Brain microvascular endothelial cell (primary cell): Measurements from ENCODE around the gene ANKRD55.

Source experiments
- DNase-seq: peaks from one replicate; pipeline ENCODE4 v3.0.0-alpha.2; 2020
- H3K27ac ChIP-seq: fragments of 250-450 bp; sonication (Bioruptor Pico); 2 replicates; pipeline ENCODE4 v1.5.1; 2020; ENCODE audit warnings: mild to moderate bottlenecking, moderate library complexity
- H3K27me3 ChIP-seq: fragments of 250-450 bp; sonication (Bioruptor Pico); replicated peaks from 2 replicates; pipeline ENCODE4 v1.5.1; 2020; ENCODE audit warnings: mild to moderate bottlenecking
- H3K36me3 ChIP-seq: fragments of 250-450 bp; sonication (Bioruptor Pico); replicated peaks from 2 replicates; pipeline ENCODE4 v1.5.1; 2020; ENCODE audit warnings: mild to moderate bottlenecking
- H3K4me3 ChIP-seq: 2 replicates; pipeline ENCODE4 v1.5.1; 2011; ENCODE audit warnings: low read depth, mild to moderate bottlenecking, control low read depth, low read length, moderate library complexity
- in situ Hi-C: cut with HindIII; loops from 2 replicates; pipeline ENCODE4 v1.10.0; 2017; ENCODE audit warnings: low sequenced_read_pairs, low pct_ligation_motif_present
- TF ChIP-seq, protein P1 (sequence below): IDR thresholded peaks from 2 replicates; pipeline ENCODE4 v1.5.1; 2011; ENCODE audit warnings: low read depth, mild to moderate bottlenecking, moderate library complexity, low read length, control low read depth, inconsistent platforms; ENCODE audit errors: missing control alignments

ANKRD55 gene

DNA sequence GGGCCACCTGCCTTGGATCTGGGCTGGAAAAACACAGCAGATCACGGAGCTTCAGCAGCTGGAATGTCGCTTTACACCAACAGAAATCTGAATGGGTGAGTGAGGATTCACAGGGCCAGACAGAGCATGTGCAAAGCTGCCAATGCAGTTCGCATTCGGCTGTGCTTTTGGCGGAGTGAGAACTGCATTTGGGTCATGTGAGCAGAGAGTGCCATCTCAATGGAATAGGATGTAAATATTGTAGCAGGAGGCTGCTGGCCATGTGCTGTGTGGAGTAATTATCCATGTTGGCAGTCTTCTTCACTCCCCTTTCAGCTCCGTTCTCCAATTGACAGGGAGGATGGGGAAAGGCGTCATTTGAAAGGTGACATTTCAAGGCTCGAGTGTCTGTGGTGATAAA, at the start of gene ANKRD55:
TSS of gene ANKRD55 (minus strand) at position 101 of the 400 bp plus-strand sequence. CDS start 417 bp downstream, outside the sequence.
- DNase-seq, result no peak
- no peak within 1 kb of the TSS for H3K27ac ChIP-seq
- no peak within 1 kb of the TSS for H3K4me3 ChIP-seq
- in situ Hi-C loops, result no loop called here
- no peaks in the 10 kb centered on the region for H3K36me3 ChIP-seq
- TF ChIP-seq, protein P1, sequence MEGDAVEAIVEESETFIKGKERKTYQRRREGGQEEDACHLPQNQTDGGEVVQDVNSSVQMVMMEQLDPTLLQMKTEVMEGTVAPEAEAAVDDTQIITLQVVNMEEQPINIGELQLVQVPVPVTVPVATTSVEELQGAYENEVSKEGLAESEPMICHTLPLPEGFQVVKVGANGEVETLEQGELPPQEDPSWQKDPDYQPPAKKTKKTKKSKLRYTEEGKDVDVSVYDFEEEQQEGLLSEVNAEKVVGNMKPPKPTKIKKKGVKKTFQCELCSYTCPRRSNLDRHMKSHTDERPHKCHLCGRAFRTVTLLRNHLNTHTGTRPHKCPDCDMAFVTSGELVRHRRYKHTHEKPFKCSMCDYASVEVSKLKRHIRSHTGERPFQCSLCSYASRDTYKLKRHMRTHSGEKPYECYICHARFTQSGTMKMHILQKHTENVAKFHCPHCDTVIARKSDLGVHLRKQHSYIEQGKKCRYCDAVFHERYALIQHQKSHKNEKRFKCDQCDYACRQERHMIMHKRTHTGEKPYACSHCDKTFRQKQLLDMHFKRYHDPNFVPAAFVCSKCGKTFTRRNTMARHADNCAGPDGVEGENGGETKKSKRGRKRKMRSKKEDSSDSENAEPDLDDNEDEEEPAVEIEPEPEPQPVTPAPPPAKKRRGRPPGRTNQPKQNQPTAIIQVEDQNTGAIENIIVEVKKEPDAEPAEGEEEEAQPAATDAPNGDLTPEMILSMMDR, result no peak
- H3K27me3 ChIP-seq, result no peaks in the 10 kb centered on the region

DNA sequence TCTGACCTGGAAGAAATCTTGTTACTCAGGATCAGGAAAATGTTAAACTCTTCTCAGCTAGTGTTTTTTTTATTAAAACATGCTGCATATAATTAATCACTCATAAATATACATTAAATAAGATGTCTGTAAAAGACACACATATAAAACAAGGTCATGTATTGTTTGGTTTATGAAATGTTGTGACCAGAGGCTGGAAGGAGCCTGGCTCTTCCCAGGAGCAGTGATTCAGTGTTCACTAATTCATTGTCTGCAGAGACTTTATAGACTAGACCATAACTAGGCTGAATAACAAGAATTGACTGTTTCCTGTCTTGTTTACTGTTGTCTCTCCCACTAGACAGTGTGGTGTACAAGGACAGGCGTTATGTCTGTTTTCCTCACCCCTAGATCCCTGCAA, 49.1 kb upstream of the ANKRD55 start:
- no peak for DNase-seq
- in situ Hi-C loops, result no loop called here
- no peaks in the 10 kb centered on the region for H3K36me3 ChIP-seq
- no peak overlapping the region for H3K4me3 ChIP-seq
- TF ChIP-seq, protein P1, result no peak
- no peak overlapping the region for H3K27ac ChIP-seq
- H3K27me3 ChIP-seq, result no peaks in the 10 kb centered on the region

DNA sequence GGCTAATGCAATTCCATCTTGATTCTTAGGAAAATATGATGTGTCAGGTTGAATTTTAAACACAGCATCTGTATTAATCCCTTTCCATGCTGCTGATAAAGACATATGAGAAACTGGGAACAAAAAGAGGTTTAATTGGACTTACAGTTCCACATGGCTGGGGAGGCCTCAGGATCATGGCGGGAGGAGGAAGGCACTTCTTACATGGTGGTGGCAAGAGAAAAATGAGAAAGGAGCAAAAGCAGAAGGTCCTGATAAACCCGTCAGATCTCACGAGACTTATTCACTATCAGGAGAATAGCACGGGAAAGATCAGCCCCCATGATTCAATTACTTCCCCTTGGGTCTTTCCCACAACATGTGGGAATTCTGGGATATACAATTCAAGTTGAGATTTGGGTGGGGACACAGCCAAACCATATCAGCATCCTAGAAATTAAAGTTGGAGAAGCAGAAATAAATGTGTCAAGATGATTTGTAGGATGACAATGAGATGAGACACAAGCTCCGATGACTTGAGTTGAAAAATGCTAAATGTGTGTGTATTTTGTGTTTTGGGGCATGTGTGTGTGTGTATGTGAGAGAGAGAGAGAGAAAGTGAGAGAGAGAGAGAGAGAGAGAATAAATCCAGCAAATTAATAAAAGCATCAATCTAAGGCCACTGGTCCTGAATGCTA, 48.5 kb upstream of the ANKRD55 start:
- Histone ChIP-seq H3K27me3 (no peaks in the 10 kb centered on the region), H3K4me3 (no peak overlapping the region), H3K27ac (no peak overlapping the region), H3K36me3 (no peaks in the 10 kb centered on the region)
- TF ChIP-seq, protein P1, result no peak
- in situ Hi-C loops, result no loop called here
- DNase-seq, result no peak

DNA sequence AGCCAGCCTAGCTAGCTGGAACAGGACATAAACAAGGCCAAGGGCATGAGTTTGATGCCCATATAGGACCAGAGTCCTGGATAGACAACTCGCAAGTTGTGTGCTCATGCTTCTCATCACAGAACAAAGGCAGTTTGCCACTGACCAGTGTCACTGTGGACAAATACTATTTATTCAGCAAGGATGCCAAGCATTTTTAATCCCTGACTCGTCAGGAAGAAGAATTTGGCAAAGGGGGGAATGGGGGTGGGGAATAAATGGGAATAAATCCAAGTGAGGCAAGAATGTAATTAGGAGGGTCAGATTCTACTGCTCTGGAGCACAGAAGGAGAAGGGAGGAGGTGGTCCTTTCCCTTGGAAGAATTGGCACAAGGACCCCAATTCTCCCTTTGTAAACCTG, 46.8 kb upstream of the ANKRD55 start:
- peak; percentile 57 for DNase-seq
- in situ Hi-C loops, result no loop called here

DNA sequence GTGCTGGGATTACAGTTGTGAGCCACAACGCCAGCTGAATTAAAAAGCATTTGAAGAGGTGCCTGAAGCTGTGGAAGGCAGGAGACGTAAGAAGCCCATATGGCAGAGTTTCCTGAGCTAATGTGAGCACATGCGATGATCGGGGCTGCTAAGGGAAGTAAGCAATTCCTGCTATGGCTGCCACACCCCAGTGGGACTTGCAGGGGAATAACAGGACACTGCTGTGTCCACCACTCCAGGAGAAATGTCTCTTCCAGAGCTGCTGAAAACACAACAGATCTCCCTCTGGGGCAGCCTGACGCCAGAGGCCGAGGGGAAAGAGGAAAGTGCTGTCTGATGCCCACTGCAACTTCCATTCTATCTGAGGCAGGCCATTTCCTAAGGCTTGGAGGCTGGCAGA, 46.2 kb upstream of the ANKRD55 start:
- H3K27ac ChIP-seq, result peak overlapping the region; percentile 57
- in situ Hi-C loops, result no loop called here
- TF ChIP-seq, protein P1, result no peak

More for the DNA sequence above, 46.8 kb upstream of the ANKRD55 start:
- H3K27ac ChIP-seq, result peak overlapping the region; percentile 57
- no peaks in the 10 kb centered on the region for H3K36me3 ChIP-seq
- TF ChIP-seq, protein P1, result no peak
- H3K4me3 ChIP-seq, result no peak overlapping the region
- no peaks in the 10 kb centered on the region for H3K27me3 ChIP-seq

DNA sequence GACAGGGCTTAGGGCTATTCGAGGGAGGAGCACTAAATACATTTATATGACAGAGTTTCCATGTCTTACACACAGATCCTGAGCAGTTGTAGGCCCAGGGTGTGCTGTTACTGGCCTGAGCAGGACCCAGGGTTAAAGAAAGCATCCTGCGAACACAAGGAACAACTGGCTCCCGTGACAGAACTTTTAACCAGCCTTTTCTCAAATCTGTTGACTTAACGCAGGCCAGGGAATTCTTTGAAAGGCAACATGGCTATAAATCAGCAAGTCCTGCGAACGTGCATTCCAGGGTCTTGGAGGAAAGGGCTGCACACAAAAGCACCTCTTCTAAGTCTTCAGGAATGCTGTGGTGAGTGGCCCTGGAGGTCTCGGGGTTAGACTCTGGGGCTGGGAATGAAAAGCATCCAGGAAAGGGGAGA, 45.2 kb upstream of the ANKRD55 start:
- TF ChIP-seq, protein P1, result no peak
- Histone ChIP-seq H3K36me3 (no peaks in the 10 kb centered on the region), H3K27me3 (no peaks in the 10 kb centered on the region), H3K27ac (peak overlapping the region; percentile 57), H3K4me3 (no peak overlapping the region)
- DNase-seq, result peak; percentile 76
- in situ Hi-C loops, result no loop called here

More for the DNA sequence above, 46.2 kb upstream of the ANKRD55 start:
- Histone ChIP-seq H3K27me3 (no peaks in the 10 kb centered on the region), H3K4me3 (no peak overlapping the region), H3K36me3 (no peaks in the 10 kb centered on the region)
- DNase-seq, result no peak
